ENCODE results near the gene MED9.

Gene MED9

DNA sequence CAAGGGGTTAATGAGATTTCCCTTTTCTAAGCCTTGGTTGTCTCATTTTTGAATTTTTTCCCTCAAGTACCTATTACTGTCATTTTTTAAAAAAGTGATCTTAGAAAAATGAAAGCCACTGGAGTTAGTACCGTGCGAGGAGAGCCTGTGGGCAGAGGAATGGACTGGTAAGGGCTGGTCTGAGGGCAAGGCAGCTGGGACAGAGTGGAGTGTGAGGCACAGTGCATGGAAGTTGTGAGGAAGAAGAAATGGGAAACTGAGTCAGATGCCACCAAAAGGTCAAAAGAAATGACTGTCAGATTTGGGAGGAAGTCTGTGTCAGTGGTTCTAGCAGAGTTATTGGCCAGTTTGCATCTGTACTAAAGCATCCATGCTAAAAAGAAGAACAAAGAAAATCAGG, 11.2 kb downstream of the MED9 start:
- DNase-seq (ENCODE audit: low read depth, low spot score) = no peak
- TF ChIP-seq FOXP2 (optimal IDR thresholded peaks at IDR 0.05; ENCODE audit: control extremely low read depth, extremely low read length, insufficient read depth) = no peak
- no peak for TF ChIP-seq EZH2 (IDR thresholded peaks at IDR 0.05)
- TF ChIP-seq POLR2AphosphoS5 (IDR thresholded peaks at IDR 0.05; ENCODE audit: borderline replicate concordance, low read depth, low read length) = no peak
- Histone ChIP-seq H3K36me3 (ENCODE audit: insufficient read depth, low read length) (peaks cover 25% of the 10 kb centered on the region), H3K9me3 (ENCODE audit: low read depth, low read length) (no peaks in the 10 kb centered on the region), H3K27ac (no peak overlapping the region), H3K9ac (ENCODE audit: insufficient read length) (no peak overlapping the region), H3K4me3 (no peak overlapping the region)

- Histone ChIP-seq H3K4me3 (no peak overlapping the region), H3K27ac (no peak overlapping the region), H3K9ac (ENCODE audit: insufficient read length) (no peak overlapping the region), H3K9me3 (ENCODE audit: low read depth, low read length) (no peaks in the 10 kb centered on the region), H3K36me3 (ENCODE audit: insufficient read depth, low read length) (peaks cover 7% of the 10 kb centered on the region)
- TF ChIP-seq POLR2AphosphoS5 (IDR thresholded peaks at IDR 0.05; ENCODE audit: borderline replicate concordance, low read depth, low read length) (no peak), FOXP2 (optimal IDR thresholded peaks at IDR 0.05; ENCODE audit: control extremely low read depth, extremely low read length, insufficient read depth) (no peak), EZH2 (IDR thresholded peaks at IDR 0.05) (no peak)
- DNase-seq (ENCODE audit: low read depth, low spot score) = no peak
These were observed 14.3 kb downstream of the MED9 start for GRCh38 chr17:17491031-17491471.

DNA sequence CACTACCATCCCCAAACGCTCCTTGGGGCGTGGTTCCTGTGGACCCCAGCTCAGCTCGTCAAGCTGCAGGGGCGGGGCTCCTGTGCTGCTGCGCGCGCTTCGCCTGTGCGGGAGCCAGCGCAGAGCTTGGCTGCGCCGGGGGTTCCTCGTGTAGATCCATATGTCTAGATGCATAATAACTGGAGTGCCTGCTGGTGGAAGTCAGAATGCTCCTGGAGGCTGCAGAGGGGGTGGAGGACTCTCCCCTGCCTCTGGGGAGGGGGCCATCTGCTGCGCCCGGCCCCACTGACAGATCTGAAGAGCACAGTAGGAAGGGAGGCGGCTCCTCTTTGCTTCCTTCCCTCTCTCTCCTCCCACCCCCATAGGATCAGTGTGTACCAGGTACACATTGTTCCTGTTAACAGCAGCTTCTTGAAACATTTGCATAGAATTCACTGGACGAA, 14.8 kb downstream of the MED9 start:
- H3K9ac ChIP-seq (ENCODE audit: insufficient read length) = no peak overlapping the region
- TF ChIP-seq FOXP2 (optimal IDR thresholded peaks at IDR 0.05; ENCODE audit: control extremely low read depth, extremely low read length, insufficient read depth) (no peak), EZH2 (IDR thresholded peaks at IDR 0.05) (no peak), POLR2AphosphoS5 (IDR thresholded peaks at IDR 0.05; ENCODE audit: borderline replicate concordance, low read depth, low read length) (no peak)
- no peaks in the 10 kb centered on the region for H3K9me3 ChIP-seq (ENCODE audit: low read depth, low read length)
- H3K27ac ChIP-seq = no peak overlapping the region
- H3K4me3 ChIP-seq = no peak overlapping the region
- no peak for DNase-seq (ENCODE audit: low read depth, low spot score)
- H3K36me3 ChIP-seq (ENCODE audit: insufficient read depth, low read length) = peaks cover 7% of the 10 kb centered on the region

DNA sequence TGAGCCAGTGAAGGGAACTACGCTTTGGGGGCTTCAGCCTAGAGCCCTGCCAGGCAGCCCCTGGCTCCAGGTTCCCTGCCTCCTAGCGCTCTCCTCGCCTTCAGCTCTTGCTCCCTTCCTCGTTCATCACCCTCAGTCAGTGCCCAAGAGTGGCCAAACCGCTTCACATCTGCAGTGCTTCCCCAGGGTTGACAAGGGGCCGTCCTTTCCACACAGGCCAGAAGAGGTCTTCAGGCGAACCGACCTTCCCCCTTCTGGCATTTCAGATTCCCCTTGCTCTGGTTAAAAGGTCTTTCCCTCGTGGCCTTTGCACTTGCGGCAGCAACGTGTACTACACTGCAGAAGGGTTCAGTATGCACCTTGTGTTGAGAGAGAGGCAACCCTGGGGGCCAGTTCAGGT, 15.3 kb downstream of the MED9 start:
- no peak overlapping the region for H3K27ac ChIP-seq
- H3K36me3 ChIP-seq (ENCODE audit: insufficient read depth, low read length) = peaks cover 7% of the 10 kb centered on the region
- no peak for DNase-seq (ENCODE audit: low read depth, low spot score)
- no peak for TF ChIP-seq POLR2AphosphoS5 (IDR thresholded peaks at IDR 0.05; ENCODE audit: borderline replicate concordance, low read depth, low read length)
- TF ChIP-seq FOXP2 (optimal IDR thresholded peaks at IDR 0.05; ENCODE audit: control extremely low read depth, extremely low read length, insufficient read depth) = no peak
- no peak for TF ChIP-seq EZH2 (IDR thresholded peaks at IDR 0.05)
- no peaks in the 10 kb centered on the region for H3K9me3 ChIP-seq (ENCODE audit: low read depth, low read length)
- no peak overlapping the region for H3K4me3 ChIP-seq
- H3K9ac ChIP-seq (ENCODE audit: insufficient read length) = no peak overlapping the region

GRCh38 chr17:17492571-17492970, 15.8 kb downstream of the MED9 start:
- H3K36me3 ChIP-seq (ENCODE audit: insufficient read depth, low read length) = peaks cover 5% of the 10 kb centered on the region
- TF ChIP-seq FOXP2 (optimal IDR thresholded peaks at IDR 0.05; ENCODE audit: control extremely low read depth, extremely low read length, insufficient read depth) (no peak), EZH2 (IDR thresholded peaks at IDR 0.05) (no peak), POLR2AphosphoS5 (IDR thresholded peaks at IDR 0.05; ENCODE audit: borderline replicate concordance, low read depth, low read length) (no peak)
- H3K27ac ChIP-seq = no peak overlapping the region
- H3K9ac ChIP-seq (ENCODE audit: insufficient read length) = no peak overlapping the region
- no peak overlapping the region for H3K4me3 ChIP-seq
- DNase-seq (ENCODE audit: low read depth, low spot score) = no peak
- H3K9me3 ChIP-seq (ENCODE audit: low read depth, low read length) = no peaks in the 10 kb centered on the region

DNA sequence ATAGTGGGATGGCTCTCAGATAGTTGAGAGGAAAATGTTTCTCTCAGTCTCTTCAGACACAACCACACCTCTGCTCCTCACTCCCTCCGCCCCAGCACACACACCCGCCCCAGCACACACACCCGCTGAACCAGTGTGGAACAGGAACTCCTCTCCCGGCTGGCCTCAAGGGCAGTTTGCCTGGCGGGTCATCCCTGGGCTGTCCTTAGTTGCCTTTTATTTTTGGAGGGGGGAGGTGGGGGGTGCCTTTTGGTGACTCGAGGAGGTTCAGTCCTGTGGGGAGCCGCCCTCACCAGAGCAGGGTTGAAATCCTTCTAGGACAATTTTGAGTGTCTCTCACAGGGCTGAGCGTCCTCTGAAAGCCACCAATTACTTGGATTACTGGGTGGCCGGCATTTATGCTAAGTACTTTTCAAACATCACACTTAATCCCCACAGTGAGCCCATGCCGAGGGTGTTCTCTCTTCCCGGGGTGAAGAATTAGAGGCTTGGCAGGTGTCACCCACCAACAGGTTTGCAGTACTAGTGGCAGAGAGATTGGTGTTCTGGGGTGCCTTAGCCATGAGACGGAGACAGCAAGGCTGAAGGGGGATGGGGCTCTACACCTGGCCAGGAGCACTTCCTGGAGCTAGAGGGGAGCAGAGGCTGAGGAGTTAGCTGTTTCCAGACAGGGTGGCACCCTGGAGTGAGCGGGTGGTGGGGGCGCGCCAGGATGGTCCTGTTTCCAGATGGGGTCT, 16.6 kb downstream of the MED9 start:
- H3K27ac ChIP-seq = no peak overlapping the region
- no peak overlapping the region for H3K4me3 ChIP-seq
- no peaks in the 10 kb centered on the region for H3K9me3 ChIP-seq (ENCODE audit: low read depth, low read length)
- no peaks in the 10 kb centered on the region; the same call in 1 of the 2 replicates for H3K36me3 ChIP-seq (ENCODE audit: insufficient read depth, low read length)
- no peak for DNase-seq (ENCODE audit: low read depth, low spot score)
- TF ChIP-seq FOXP2 (optimal IDR thresholded peaks at IDR 0.05; ENCODE audit: control extremely low read depth, extremely low read length, insufficient read depth) (no peak), EZH2 (IDR thresholded peaks at IDR 0.05) (no peak), POLR2AphosphoS5 (IDR thresholded peaks at IDR 0.05; ENCODE audit: borderline replicate concordance, low read depth, low read length) (no peak)
- H3K9ac ChIP-seq (ENCODE audit: insufficient read length) = no peak overlapping the region

DNA sequence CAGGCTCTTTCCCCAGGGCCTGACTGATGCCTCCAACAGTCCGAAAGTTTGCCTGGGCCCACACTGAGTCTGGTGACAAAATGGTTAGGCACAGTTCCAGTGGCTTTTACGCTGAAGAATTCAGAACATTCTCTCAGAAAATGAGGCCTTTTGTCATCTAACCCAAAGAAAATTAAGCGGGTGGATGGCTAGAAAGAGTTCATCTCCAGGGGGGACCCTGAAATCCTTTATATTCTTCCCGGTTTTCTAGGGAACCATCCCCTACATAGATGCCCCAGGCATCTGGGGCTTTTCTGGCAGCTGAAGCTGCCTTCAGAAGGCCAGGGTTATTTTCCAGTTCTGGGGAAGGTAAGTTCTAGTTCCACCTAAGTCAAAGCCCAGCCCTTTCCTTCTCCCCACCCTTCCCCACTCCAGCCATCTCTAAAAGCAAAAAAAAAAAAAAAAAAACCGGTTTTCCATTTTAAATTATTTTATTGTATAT, 17.2 kb downstream of the MED9 start:
- TF ChIP-seq FOXP2 (optimal IDR thresholded peaks at IDR 0.05; ENCODE audit: control extremely low read depth, extremely low read length, insufficient read depth) = no peak
- TF ChIP-seq EZH2 (IDR thresholded peaks at IDR 0.05) = no peak
- no peak for TF ChIP-seq POLR2AphosphoS5 (IDR thresholded peaks at IDR 0.05; ENCODE audit: borderline replicate concordance, low read depth, low read length)
- H3K27ac ChIP-seq = no peak overlapping the region
- no peaks in the 10 kb centered on the region; the same call in 1 of the 2 replicates for H3K36me3 ChIP-seq (ENCODE audit: insufficient read depth, low read length)
- H3K9ac ChIP-seq (ENCODE audit: insufficient read length) = no peak overlapping the region
- no peak overlapping the region for H3K4me3 ChIP-seq
- no peak for DNase-seq (ENCODE audit: low read depth, low spot score)
- no peaks in the 10 kb centered on the region for H3K9me3 ChIP-seq (ENCODE audit: low read depth, low read length)

DNA sequence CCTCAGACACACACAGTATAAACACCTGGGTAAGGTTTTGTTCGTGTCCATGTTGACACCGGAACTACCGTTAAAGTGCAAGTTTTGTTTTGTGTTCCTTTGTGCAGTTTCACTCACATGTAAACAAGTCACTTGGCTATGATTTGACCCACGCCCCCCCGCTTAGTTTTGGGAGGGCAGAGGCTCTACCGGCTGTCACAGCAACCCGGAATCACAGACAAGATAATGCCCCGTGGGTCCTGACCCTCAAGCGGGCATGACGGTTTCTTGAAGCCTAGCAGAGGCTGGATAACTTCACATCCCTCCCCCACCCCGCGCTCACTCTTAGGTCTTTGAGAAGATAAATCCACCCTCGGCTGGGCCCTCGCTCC, 17.7 kb downstream of the MED9 start:
- no peaks in the 10 kb centered on the region for H3K9me3 ChIP-seq (ENCODE audit: low read depth, low read length)
- H3K9ac ChIP-seq (ENCODE audit: insufficient read length) = no peak overlapping the region
- H3K36me3 ChIP-seq (ENCODE audit: insufficient read depth, low read length) = no peaks in the 10 kb centered on the region; the same call in 1 of the 2 replicates

More for the DNA sequence above, 17.7 kb downstream of the MED9 start:
- no peak overlapping the region for H3K4me3 ChIP-seq
- no peak for TF ChIP-seq FOXP2 (optimal IDR thresholded peaks at IDR 0.05; ENCODE audit: control extremely low read depth, extremely low read length, insufficient read depth)
- no peak for TF ChIP-seq EZH2 (IDR thresholded peaks at IDR 0.05)
- no peak for TF ChIP-seq POLR2AphosphoS5 (IDR thresholded peaks at IDR 0.05; ENCODE audit: borderline replicate concordance, low read depth, low read length)
- no peak overlapping the region for H3K27ac ChIP-seq
- DNase-seq (ENCODE audit: low read depth, low spot score) = no peak

Measured in SK-N-MC (cell line).